Psoas muscle (tissue), 8 donors: ENCODE measurements around the gene EDN2. TPM values are rescaled to one million over a fixed set of nuclear protein-coding genes. Genes with fewer than 3 reads are reported as not detected.

Experiments used
- ATAC-seq, 4 donors: fragments of 200-7000 bp; cut with Tn5 transposase; one replicate each; pipeline ENCODE4 v1.9.1; 2020; ENCODE audit warnings: moderate library complexity in 3 of 4, mild to moderate bottlenecking in 2 of 4
- DNase-seq, 2 donors: peaks; one replicate each; pipeline ENCODE4 v3.0.0-alpha.2; 2020
- H3K27ac ChIP-seq: fragments of 200-600 bp; one replicate; pipeline ENCODE4 v1.8.0; 2022
- H3K27me3 ChIP-seq, 3 donors: fragments of 200-600 bp in 1 of 3; one replicate each; pipeline versions ENCODE4 v1.6.1 to v1.8.0; 2013 to 2022; ENCODE audit warnings: low read length in 2 of 3, mild to moderate bottlenecking in 2 of 3, moderate library complexity in 1 of 3; ENCODE audit not compliant: insufficient read depth in 3 of 3
- H3K36me3 ChIP-seq, 2 donors: fragments of 200-600 bp in 1 of 2; one replicate each; pipeline versions ENCODE4 v1.6.1 to v1.8.0; 2013 to 2022; ENCODE audit warnings: low read depth in 1 of 2, mild to moderate bottlenecking in 1 of 2, moderate library complexity in 1 of 2; ENCODE audit not compliant: insufficient read depth in 1 of 2
- H3K4me1 ChIP-seq: fragments of 200-600 bp; one replicate; pipeline ENCODE4 v1.8.0; 2022
- H3K4me3 ChIP-seq: fragments of 200-600 bp; one replicate; pipeline ENCODE4 v1.8.0; 2022; ENCODE audit warnings: mild to moderate bottlenecking
- H3K9me3 ChIP-seq: fragments of 200-600 bp; one replicate; pipeline ENCODE4 v1.8.0; 2022
- WGBS, 3 donors: extraction: QIAGEN DNeasy Blood & Tissue Kit; methylation state at CpG; one replicate each; pipeline versions ENCODE4 v1.1.6 to v1.1.7; 2013; 5-methylcytosine and 5-hydroxymethylcytosine counted together
- intact Hi-C, 2 donors: fragments of 100-400 bp; cut with DNase I; formaldehyde crosslinking; loops; one replicate each; pipeline versions ENCODE4 v1.11.0 to v1.14.2; 2022
- polyA plus RNA-seq, 3 donors: library from polyadenylated mRNA; stranded (reverse); fragments of 200-250 nt; gene quantifications; one replicate each; pipeline ENCODE4 v1.2.3, GENCODE V29; 2013
- total RNA-seq, 4 donors: library from RNA; stranded (reverse); fragmentation: NEBNext Ultra II Directional in 2 of 4; extraction: Animal tissue kit (Norgen Biotek cat#: 25700) in 2 of 4; gene quantifications; one replicate each; pipeline versions ENCODE4 v1.2.1 to v1.2.4, GENCODE V29; 2021 to 2023
- TF ChIP-seq, protein P1 (sequence below): fragments of 200-600 bp; IDR thresholded peaks from one replicate; pipeline ENCODE4 v1.8.0; 2022; ENCODE audit warnings: antibody characterized with exemption
- donor health status: healthy with polysubstance abuse.
- donor health status: DM: no; HTN: no; CAD: no; lungs with moderate emphysema.
- donor health status: Bipolar disorder and iron deficiency.
- donor health status: healthy.
- donor health status: DM: yes; HTN: yes; CAD: no.
- donor health status: DM: no; HTN: no; CAD: no.
- donor health status: DM: no; HTN: no; CAD: no.
- donor health status: DM: yes; HTN: yes; CAD: no.

The EDN2 gene
- total and polyA plus RNA-seq, 7 donors = 0.03 to 0.10 TPM; not detected in 5

DNA sequence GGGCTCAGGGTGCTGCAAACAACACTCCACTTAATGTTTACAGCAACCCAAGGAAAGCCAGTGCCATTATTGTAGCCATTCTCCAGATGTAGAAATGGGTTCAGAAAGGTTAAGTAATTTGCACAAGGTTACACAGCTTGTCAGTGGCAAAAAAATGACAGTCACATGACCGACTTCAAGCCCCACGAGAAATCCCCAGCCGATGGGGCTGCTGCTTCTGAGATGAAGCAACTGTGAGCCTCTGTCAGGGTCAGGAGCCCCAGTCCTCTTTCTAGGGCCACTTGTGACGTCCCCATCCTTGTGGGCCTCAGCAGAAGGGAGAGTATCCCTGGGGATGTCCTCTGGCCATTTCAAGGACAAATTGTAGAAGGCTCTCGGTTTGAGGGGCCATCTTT lies 54.8 kb downstream of the EDN2 start:
- ATAC-seq = no peak

More for the DNA sequence above, 54.8 kb downstream of the EDN2 start:
- no peak overlapping the region for H3K4me3 ChIP-seq
- WGBS, 3 donors = 72 to 82% (median 73%) methylated on average over 5 of the region's 5 CpGs
- no peaks in the 10 kb centered on the region for H3K36me3 ChIP-seq
- H3K4me1 ChIP-seq = peaks cover 19% of the 10 kb centered on the region
- no peak overlapping the region for H3K27ac ChIP-seq
- no peak for DNase-seq
- TF ChIP-seq, protein P1, sequence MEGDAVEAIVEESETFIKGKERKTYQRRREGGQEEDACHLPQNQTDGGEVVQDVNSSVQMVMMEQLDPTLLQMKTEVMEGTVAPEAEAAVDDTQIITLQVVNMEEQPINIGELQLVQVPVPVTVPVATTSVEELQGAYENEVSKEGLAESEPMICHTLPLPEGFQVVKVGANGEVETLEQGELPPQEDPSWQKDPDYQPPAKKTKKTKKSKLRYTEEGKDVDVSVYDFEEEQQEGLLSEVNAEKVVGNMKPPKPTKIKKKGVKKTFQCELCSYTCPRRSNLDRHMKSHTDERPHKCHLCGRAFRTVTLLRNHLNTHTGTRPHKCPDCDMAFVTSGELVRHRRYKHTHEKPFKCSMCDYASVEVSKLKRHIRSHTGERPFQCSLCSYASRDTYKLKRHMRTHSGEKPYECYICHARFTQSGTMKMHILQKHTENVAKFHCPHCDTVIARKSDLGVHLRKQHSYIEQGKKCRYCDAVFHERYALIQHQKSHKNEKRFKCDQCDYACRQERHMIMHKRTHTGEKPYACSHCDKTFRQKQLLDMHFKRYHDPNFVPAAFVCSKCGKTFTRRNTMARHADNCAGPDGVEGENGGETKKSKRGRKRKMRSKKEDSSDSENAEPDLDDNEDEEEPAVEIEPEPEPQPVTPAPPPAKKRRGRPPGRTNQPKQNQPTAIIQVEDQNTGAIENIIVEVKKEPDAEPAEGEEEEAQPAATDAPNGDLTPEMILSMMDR = no peak
- intact Hi-C loops = loop anchor here (5.0 kb wide), 3 partner anchors 107 to 162 kb away; no protein-coding TSS in a partner anchor
- no peaks in the 10 kb centered on the region for H3K9me3 ChIP-seq
- no peaks in the 10 kb centered on the region for H3K27me3 ChIP-seq

Other genes starting within 250 kb of the EDN2 start
- 10 to 100 TPM; 28.3 to 39.4 (median 31.2) TPM for gene SCMH1, start 242.4 kb downstream of the EDN2 start, total RNA-seq
- gene SCMH1, start 242.4 kb downstream of the EDN2 start, polyA plus RNA-seq = 10 to 100 TPM; 16.2 to 18.2 (median 17.2) TPM
- 1 to 10 TPM in 3 of 4 donors, under 1 TPM in 1; 0.84 to 8.6 (median 3.3) TPM for gene FOXO6, start 123.2 kb downstream of the EDN2 start, total RNA-seq
- under 1 TPM; 0.42 to 0.88 (median 0.44) TPM for gene FOXO6, start 123.2 kb downstream of the EDN2 start, polyA plus RNA-seq